GM12878 (cell line): ENCODE data around the gene GRIK3. TPM values are rescaled to one million over a fixed set of nuclear protein-coding genes. Genes with fewer than 3 reads are reported as not detected.

ENCODE experiments used
- ATAC-seq: fragments of 200-7000 bp; cut with Tn5 transposase; 3 replicates; pipeline ENCODE4 v1.9.1; 2020; ENCODE audit warnings: mild to moderate bottlenecking, moderate library complexity
- BruUV-seq: library from RNA; stranded (reverse); fragments of 400-500 nt; replicated peaks from 2 replicates; lab custom pipeline; 2021; lab: Mats Ljungman, UMichigan
- CTCF ChIA-PET: fragments of 300-600 bp; sonication (Branson Sonifier 250); formaldehyde crosslinking; extraction: SDS; loops from one replicate; lab custom pipeline; 2021; ENCODE audit warnings: inconsistent platforms; lab: Yijun Ruan, JAX
- POLR2A ChIA-PET: fragments of 350-600 bp; formaldehyde crosslinking; extraction: SDS; loops from one replicate; lab custom pipeline; 2021; ENCODE audit warnings: inconsistent platforms; lab: Charles Lee
- RAD21 ChIA-PET: fragments of 300-600 bp; sonication (Branson Sonifier 250); formaldehyde crosslinking; loops from one replicate; lab custom pipeline; 2023; ENCODE audit warnings: antibody characterized with exemption; ENCODE audit not compliant: unreplicated experiment; lab: Charles Lee
- SMC1A ChIA-PET: fragments of 300-600 bp; sonication (Branson Sonifier 250); formaldehyde crosslinking; loops from one replicate; lab custom pipeline; 2023; ENCODE audit not compliant: unreplicated experiment, uncharacterized antibody; lab: Charles Lee
- DNase-seq: peaks from one replicate; pipeline ENCODE4 v3.0.0-alpha.2; 2011; ENCODE audit warnings: low read depth, low spot score
- FAIRE-seq: peaks from 3 replicates; lab custom pipeline; 2011; peaks lifted over from hg19 to GRCh38; lab: Jason Lieb, UNC
- H2AFZ ChIP-seq: 2 replicates; pipeline ENCODE4 v1.6.0; 2011; ENCODE audit warnings: low read depth, low read length, control low read depth; ENCODE audit not compliant: control insufficient read depth
- H3K27ac ChIP-seq: 2 replicates; pipeline ENCODE4 v1.5.1; 2011; ENCODE audit warnings: control low read depth; ENCODE audit not compliant: control insufficient read depth, insufficient read depth
- H3K27me3 ChIP-seq, 2 experiments: replicated peaks in 1 of 2; 2 replicates each; pipeline versions ENCODE4 v1.6.0 to v1.6.1; 2011; ENCODE audit warnings: low read length in 1 of 2; ENCODE audit not compliant: control insufficient read depth in 2 of 2, insufficient read depth in 2 of 2
- H3K36me3 ChIP-seq, 2 experiments: 2 replicates each; pipeline ENCODE4 v1.5.1; 2011; ENCODE audit warnings: low read length in 1 of 2; ENCODE audit not compliant: control insufficient read depth in 2 of 2, insufficient read depth in 2 of 2
- H3K4me1 ChIP-seq: 2 replicates; pipeline ENCODE4 v1.6.1; 2011; ENCODE audit warnings: mild to moderate bottlenecking, low read length, moderate library complexity, mixed read lengths; ENCODE audit not compliant: control insufficient read depth, insufficient read depth
- H3K4me2 ChIP-seq: 2 replicates; pipeline ENCODE4 v1.6.0; 2011; ENCODE audit warnings: control low read depth; ENCODE audit not compliant: control insufficient read depth, insufficient read depth
- H3K4me3 ChIP-seq: fragments of 200-600 bp; sonication (generic); 2 replicates; pipeline ENCODE4 v1.5.1; 2016
- H3K79me2 ChIP-seq: 2 replicates; pipeline ENCODE4 v1.6.0; 2011; ENCODE audit warnings: low read length; ENCODE audit not compliant: control insufficient read depth, insufficient read depth
- H3K9ac ChIP-seq: 2 replicates; pipeline ENCODE4 v1.8.0; 2011; ENCODE audit warnings: low read length, control low read depth, mixed read lengths; ENCODE audit not compliant: control insufficient read depth, insufficient read depth
- H3K9me3 ChIP-seq: replicated peaks from 3 replicates; pipeline ENCODE4 v1.5.1; 2011; ENCODE audit warnings: mild to moderate bottlenecking, low read length; ENCODE audit not compliant: control insufficient read depth, insufficient read depth
- H4K20me1 ChIP-seq: 2 replicates; pipeline ENCODE4 v1.6.0; 2011; ENCODE audit not compliant: control insufficient read depth, insufficient read depth
- BRCA1 ChIP-seq: IDR thresholded peaks from 2 replicates; pipeline ENCODE4 v1.6.1; 2011; ENCODE audit warnings: low read depth, low read length, improper control_type of control experiment
- FOXM1 ChIP-seq: IDR thresholded peaks from 2 replicates; pipeline ENCODE4 v1.6.1; 2012; ENCODE audit warnings: low read depth, mild to moderate bottlenecking, inconsistent platforms, low read length, moderate library complexity
- NFIC ChIP-seq: IDR thresholded peaks from 2 replicates; pipeline ENCODE4 v1.6.1; 2012; ENCODE audit warnings: low read depth, mild to moderate bottlenecking, inconsistent platforms, low read length, moderate library complexity
- RCOR1 ChIP-seq: conservative IDR thresholded peaks from 2 replicates; pipeline ENCODE4 v1.6.1; 2012; ENCODE audit warnings: low read depth, low read length, improper control_type of control experiment
- RFX5 ChIP-seq: IDR thresholded peaks from 2 replicates; pipeline ENCODE4 v1.6.1; 2011; ENCODE audit warnings: low read depth, low read length, improper control_type of control experiment
- RUNX3 ChIP-seq: IDR thresholded peaks from 2 replicates; pipeline ENCODE4 v1.6.1; 2012; ENCODE audit warnings: low read length, inconsistent platforms
- STAT1 ChIP-seq: fragments of 450-650 bp; conservative IDR thresholded peaks from 2 replicates; pipeline ENCODE4 v1.6.1; 2014; ENCODE audit warnings: antibody characterized with exemption, mild to moderate bottlenecking
- WGBS: methylation state at CpG from one replicate; pipeline ENCODE4 v1.1.6; 2016; ENCODE audit warnings: low lambda C conversion rate; ENCODE audit not compliant: insufficient replicate concordance, insufficient coverage; ENCODE audit errors: missing lambda C conversion rate; 5-methylcytosine and 5-hydroxymethylcytosine counted together
- in situ Hi-C: fragments of 300-500 bp; cut with MboI; formaldehyde crosslinking; loops from 9 replicates; pipeline ENCODE4 v1.14.3; 2018; ENCODE audit warnings: mixed read lengths
- intact Hi-C: fragments of 100-400 bp; cut with micrococcal nuclease; formaldehyde crosslinking; loops from one replicate; pipeline ENCODE4 v1.14.2; 2022; ENCODE audit not compliant: unreplicated experiment
- polyA plus RNA-seq, 11 experiments: library from polyadenylated mRNA; depleted of rRNA in 4 of 11; unstranded in 6 of 11; stranded (reverse) in 5 of 11; fragments of >200 nt; fragmentation: Nextera tagmentation in 4 of 11; fragmentation: Illumina TruSeq in 1 of 11; extraction: Ambion mirVana in 4 of 11; extraction: Trizol in 1 of 11; gene quantifications; 1 replicate in 1 of 11; 2 replicates in 10 of 11; pipeline versions ENCODE4 v1.2.1 to v1.2.3, GENCODE V29; 2011 to 2016; ENCODE audit warnings: inconsistent platforms in 2 of 11, missing spikeins in 2 of 11, low read depth in 1 of 11
- total RNA-seq, 4 experiments: library from RNA; depleted of rRNA in 3 of 4; stranded (reverse); fragments of >200 nt in 3 of 4; fragmentation: Illumina TruSeq in 1 of 4; extraction: Trizol in 1 of 4; gene quantifications; 2 replicates each; pipeline versions ENCODE4 v1.2.1 to v1.2.3, GENCODE V29; 2013 to 2021
- TF ChIP-seq, protein P1 (sequence below): fragments of 450-650 bp; IDR thresholded peaks from 2 replicates; pipeline ENCODE4 v1.6.1; 2017; ENCODE audit warnings: mild to moderate bottlenecking, low read depth, inconsistent platforms; ENCODE audit not compliant: poor library complexity, severe bottlenecking

The GRIK3 gene
- total and polyA plus RNA-seq, 10 of the 15 experiments (the other 5 are each of a cell fraction or from before 2014, with no cell fraction given), result not detected

DNA sequence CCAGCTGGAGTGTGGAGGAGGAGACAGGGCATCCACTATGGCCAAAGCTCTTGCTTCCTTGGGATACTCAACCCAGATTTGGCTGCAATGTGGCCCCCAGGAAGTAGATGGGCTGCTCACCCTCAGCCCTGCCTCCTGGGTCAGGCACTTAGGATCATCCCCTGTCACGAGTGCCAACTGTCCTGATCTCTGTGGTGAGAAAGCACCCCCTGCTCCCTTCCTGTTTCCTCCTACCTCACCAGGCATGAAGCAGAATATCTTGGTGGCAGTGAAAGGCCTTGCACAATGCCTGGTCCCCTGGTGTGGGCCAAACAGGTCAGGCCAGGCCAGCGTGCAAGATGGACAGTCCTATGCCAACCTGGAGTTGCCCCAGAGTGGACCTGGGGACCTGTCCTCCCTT lies 211.7 kb downstream of the GRIK3 start:
- SMC1A ChIA-PET, result no interaction called here
- peaks cover 2 to 8% of the 10 kb centered on the region in 2 experiments; a peak in 3 of 4 replicates for H3K27me3 ChIP-seq
- intact Hi-C loops (no loop called here), in situ Hi-C loops (no loop called here)
- no TSS peak for BruUV-seq
- no peak overlapping the region for H2AFZ ChIP-seq
- no peak overlapping the region for H3K4me3 ChIP-seq
- CTCF ChIA-PET, result no interaction called here
- WGBS, result 0% methylated on average over 2 of the region's 2 CpGs
- no peaks in the 10 kb centered on the region for H4K20me1 ChIP-seq
- RAD21 ChIA-PET, result no interaction called here
- H3K9ac ChIP-seq, result no peak overlapping the region
- no peak for TF ChIP-seq RFX5
- no peak for TF ChIP-seq BRCA1
- no peak for TF ChIP-seq STAT1
- TF ChIP-seq RUNX3, result no peak
- TF ChIP-seq, protein P1, sequence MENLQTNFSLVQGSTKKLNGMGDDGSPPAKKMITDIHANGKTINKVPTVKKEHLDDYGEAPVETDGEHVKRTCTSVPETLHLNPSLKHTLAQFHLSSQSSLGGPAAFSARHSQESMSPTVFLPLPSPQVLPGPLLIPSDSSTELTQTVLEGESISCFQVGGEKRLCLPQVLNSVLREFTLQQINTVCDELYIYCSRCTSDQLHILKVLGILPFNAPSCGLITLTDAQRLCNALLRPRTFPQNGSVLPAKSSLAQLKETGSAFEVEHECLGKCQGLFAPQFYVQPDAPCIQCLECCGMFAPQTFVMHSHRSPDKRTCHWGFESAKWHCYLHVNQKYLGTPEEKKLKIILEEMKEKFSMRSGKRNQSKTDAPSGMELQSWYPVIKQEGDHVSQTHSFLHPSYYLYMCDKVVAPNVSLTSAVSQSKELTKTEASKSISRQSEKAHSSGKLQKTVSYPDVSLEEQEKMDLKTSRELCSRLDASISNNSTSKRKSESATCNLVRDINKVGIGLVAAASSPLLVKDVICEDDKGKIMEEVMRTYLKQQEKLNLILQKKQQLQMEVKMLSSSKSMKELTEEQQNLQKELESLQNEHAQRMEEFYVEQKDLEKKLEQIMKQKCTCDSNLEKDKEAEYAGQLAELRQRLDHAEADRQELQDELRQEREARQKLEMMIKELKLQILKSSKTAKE, result no peak
- TF ChIP-seq RCOR1, result no peak
- no peak for TF ChIP-seq FOXM1
- no peak for TF ChIP-seq NFIC
- TF ChIP-seq, all 136 proteins: peak for 0
- Histone ChIP-seq H3K27ac (no peak overlapping the region), H3K36me3 (no peaks in the 10 kb centered on the region), H3K79me2 (no peaks in the 10 kb centered on the region), H3K4me1 (no peaks in the 10 kb centered on the region), H3K9me3 (no peaks in the 10 kb centered on the region), H3K4me2 (no peak overlapping the region)
- FAIRE-seq (no peak), ATAC-seq (no peak), DNase-seq (no peak)
- POLR2A ChIA-PET, result no interaction called here
